ENCODE results near the gene FAM117A.
A peak's percentile ranks its signal among the peaks of the same experiment; 100 is the strongest.
"Not testable (repeated sequence)": the region's sequence is repeated elsewhere in the genome, so short reads cannot be mapped to it uniquely, and the experiment has no call there.

The FAM117A gene

GRCh38 chr17:49676276-49676868 is 87.6 kb downstream of the FAM117A start:
- peak; percentile 91 for DNase-seq

- no peak for DNase-seq
These were observed 89.4 kb downstream of the FAM117A start for GRCh38 chr17:49674507-49674906.

- DNase-seq, result not testable (repeated sequence)
These were observed 90.3 kb downstream of the FAM117A start for GRCh38 chr17:49673679-49674078.

- DNase-seq, result no peak
These were observed 93.3 kb downstream of the FAM117A start for GRCh38 chr17:49670641-49671040.

- no peak for DNase-seq
These were observed 93.9 kb downstream of the FAM117A start for GRCh38 chr17:49670002-49670401.

GRCh38 chr17:49667854-49668253 is 96.1 kb downstream of the FAM117A start:
- DNase-seq, result no peak

GRCh38 chr17:49664706-49665211 is 99.2 kb downstream of the FAM117A start:
- no peak for DNase-seq

Data from CD4-positive, alpha-beta T cell treated with Interleukin-17A for 1 hour (primary cell).